DOHH2 (cell line): ENCODE results near the gene CACNA2D3.

Experiments used
- EZH2phosphoT487 ChIP-seq: fragments of 200-600 bp; sonication (generic); IDR thresholded peaks from 2 replicates; pipeline ENCODE4 v1.6.1; 2017; ENCODE audit warnings: borderline replicate concordance, mild to moderate bottlenecking, antibody characterized with exemption, low read length, moderate library complexity, mixed read lengths
- TF ChIP-seq, protein P1 (sequence below): fragments of 200-600 bp; sonication (generic); IDR thresholded peaks from one replicate; pipeline ENCODE4 v1.5.1; 2014; ENCODE audit warnings: antibody characterized with exemption, mild to moderate bottlenecking, low read depth, low read length; ENCODE audit not compliant: poor library complexity, severe bottlenecking

DNA sequence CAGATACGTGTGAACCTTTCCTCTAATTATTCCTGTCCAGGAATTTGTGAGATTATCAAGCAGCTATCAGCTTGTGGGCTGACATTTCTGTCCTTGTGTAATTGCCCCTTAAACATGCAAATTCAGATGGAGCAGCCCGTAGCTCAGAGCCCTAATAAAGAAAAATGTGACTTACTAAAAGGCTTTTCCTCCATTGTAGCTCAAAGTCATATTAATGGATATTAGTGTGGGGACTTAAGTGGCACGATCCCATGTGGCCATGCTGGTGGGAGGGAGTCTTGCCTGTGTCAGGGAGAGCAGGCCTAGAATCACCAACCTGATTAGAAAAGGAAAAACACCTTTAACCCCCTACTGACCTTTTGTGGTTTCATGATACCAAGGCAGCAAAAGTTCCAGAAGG is 406.3 kb downstream of the CACNA2D3 start:
- TF ChIP-seq, protein P1, sequence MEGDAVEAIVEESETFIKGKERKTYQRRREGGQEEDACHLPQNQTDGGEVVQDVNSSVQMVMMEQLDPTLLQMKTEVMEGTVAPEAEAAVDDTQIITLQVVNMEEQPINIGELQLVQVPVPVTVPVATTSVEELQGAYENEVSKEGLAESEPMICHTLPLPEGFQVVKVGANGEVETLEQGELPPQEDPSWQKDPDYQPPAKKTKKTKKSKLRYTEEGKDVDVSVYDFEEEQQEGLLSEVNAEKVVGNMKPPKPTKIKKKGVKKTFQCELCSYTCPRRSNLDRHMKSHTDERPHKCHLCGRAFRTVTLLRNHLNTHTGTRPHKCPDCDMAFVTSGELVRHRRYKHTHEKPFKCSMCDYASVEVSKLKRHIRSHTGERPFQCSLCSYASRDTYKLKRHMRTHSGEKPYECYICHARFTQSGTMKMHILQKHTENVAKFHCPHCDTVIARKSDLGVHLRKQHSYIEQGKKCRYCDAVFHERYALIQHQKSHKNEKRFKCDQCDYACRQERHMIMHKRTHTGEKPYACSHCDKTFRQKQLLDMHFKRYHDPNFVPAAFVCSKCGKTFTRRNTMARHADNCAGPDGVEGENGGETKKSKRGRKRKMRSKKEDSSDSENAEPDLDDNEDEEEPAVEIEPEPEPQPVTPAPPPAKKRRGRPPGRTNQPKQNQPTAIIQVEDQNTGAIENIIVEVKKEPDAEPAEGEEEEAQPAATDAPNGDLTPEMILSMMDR, result no peak
- TF ChIP-seq EZH2phosphoT487, result no peak
